ENCODE results near the gene ACAP3. TPM values are rescaled to one million over a fixed set of nuclear protein-coding genes. Genes with fewer than 3 reads are reported as not detected.

The ACAP3 gene
- total RNA-seq, 1 experiment from 2014 or later = 20.0 TPM

DNA sequence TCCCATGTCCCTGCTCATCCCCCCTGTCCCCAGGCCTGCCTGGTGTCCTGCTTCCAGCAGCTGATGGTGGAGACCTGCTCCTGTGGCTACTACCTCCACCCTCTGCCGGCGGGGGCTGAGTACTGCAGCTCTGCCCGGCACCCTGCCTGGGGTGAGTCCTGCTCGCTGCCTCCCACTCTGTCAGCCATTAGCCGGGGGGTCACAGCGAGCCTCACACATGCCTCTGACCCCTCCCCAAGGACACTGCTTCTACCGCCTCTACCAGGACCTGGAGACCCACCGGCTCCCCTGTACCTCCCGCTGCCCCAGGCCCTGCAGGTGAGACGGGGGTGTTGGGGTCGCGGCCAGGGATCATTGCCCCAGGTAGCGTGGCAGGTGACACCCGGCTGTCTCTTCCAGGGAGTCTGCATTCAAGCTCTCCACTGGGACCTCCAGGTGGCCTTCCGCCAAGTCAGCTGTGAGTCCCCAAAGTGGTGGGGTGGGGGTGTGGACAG is 17.4 kb downstream of the ACAP3 start:
- Histone ChIP-seq H3K36me3 (no peaks in the 10 kb centered on the region), H3K27me3 (no peaks in the 10 kb centered on the region), H3K4me3 (no peak overlapping the region), H3K9me3 (no peaks in the 10 kb centered on the region)
- DNase-seq = peak; percentile 62

DNA sequence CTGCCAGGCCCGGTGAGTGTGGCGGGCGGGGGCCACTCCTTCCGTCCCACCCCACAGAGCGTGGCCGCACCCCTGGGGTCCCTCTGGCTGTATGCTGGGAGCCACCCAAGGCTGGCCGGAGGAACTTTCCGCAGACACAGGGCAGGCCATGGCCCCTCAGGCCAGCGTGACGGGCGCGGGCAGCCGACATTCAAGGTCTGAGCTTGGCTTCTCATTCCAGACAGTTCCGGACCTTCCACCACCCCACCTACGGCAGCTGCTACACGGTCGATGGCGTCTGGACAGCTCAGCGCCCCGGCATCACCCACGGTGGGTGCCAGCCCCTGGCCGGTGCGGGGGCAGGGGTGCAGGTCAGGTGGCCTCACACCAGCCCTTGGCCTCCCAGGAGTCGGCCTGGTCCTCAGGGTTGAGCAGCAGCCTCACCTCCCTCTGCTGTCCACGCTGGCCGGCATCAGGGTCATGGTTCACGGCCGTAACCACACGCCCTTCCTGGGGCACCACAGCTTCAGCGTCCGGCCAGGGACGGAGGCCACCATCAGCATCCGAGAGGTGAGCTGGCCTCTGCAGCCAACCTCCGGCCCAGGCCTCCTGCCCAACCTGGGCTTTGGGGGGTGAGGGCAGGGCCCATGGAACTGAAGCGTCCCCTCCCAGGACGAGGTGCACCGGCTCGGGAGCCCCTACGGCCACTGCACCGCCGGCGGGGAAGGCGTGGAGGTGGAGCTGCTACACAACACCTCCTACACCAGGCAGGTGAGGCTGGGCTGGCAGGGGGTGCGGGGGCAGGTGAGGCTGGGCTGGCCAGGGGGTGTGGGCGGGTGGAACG is 20.2 kb downstream of the ACAP3 start:
- no peak overlapping the region for H3K4me3 ChIP-seq
- no peaks in the 10 kb centered on the region for H3K36me3 ChIP-seq
- H3K27me3 ChIP-seq = no peaks in the 10 kb centered on the region

DNA sequence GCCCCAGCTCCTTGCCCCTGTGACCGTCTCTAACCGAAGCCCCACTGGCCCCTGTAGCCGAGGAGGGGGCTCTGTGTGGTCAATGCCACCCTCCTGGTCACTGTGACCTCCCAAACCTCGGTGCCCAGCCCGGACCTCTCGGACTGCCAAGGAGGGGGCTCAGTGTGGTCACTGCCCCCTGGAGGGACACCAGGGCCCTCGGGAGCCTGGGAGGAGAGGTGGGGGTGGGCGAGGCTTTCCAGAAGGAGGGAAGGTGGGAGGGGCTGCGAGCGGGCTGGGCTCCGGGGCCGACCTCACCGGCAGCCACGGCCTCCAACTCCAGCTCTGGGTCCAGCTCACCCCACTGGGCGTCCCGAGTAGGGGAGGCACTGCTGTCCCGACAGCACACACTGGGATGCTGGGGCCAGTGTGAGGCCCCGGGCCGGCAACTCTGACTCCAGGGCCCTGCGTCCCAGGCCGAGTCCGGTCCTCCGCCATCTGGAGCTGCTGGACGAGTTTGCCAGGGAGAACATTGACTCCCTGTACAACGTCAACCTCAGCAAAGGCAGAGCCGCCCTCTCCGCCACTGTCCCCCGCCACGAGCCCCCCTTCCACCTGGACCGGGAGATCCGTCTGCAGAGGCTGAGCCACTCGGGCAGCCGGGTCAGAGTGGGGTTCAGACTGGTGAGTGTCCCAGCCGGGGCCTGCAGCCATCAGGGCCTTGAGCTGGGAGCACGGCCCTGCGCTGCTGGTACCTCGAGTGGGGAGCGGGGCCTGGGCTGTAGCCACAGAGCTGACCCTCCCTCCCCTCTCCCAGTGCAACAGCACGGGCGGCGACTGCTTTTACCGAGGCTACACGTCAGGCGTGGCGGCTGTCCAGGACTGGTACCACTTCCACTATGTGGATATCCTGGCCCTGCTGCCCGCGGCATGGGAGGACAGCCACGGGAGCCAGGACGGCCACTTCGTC is 21.1 kb downstream of the ACAP3 start:
- Histone ChIP-seq H3K4me3 (no peak overlapping the region), H3K27me3 (no peaks in the 10 kb centered on the region), H3K9me3 (no peaks in the 10 kb centered on the region), H3K36me3 (no peaks in the 10 kb centered on the region)
- no peak for DNase-seq

More for the DNA sequence above, 20.2 kb downstream of the ACAP3 start:
- H3K9me3 ChIP-seq = no peaks in the 10 kb centered on the region
- no peak for DNase-seq

DNA sequence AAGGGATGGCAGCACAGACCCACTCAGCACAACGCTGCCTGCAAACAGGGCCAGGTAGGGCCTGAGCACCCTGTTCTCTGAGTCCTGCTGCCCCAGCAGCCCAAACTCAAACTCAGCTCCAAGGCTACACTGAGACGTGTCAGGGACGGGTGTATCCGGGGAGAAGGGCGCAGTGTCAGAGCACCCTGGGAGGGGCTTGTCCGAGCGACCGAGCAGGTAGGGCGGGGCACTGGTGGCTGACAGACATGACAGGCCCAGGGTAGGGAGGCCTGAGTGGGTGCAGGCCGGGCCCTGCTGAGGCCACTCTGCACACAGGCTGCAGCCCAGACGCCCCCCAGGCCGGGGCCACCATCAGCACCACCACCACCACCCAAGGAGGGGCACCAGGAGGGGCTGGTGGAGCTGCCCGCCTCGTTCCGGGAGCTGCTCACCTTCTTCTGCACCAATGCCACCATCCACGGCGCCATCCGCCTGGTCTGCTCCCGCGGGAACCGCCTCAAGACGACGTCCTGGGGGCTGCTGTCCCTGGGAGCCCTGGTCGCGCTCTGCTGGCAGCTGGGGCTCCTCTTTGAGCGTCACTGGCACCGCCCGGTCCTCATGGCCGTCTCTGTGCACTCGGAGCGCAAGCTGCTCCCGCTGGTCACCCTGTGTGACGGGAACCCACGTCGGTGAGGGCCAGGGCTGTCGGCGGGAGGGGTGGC is 22.0 kb downstream of the ACAP3 start:
- no peak for DNase-seq
- no peak overlapping the region for H3K4me3 ChIP-seq
- no peaks in the 10 kb centered on the region for H3K9me3 ChIP-seq
- no peaks in the 10 kb centered on the region for H3K27me3 ChIP-seq
- H3K36me3 ChIP-seq = no peaks in the 10 kb centered on the region

DNA sequence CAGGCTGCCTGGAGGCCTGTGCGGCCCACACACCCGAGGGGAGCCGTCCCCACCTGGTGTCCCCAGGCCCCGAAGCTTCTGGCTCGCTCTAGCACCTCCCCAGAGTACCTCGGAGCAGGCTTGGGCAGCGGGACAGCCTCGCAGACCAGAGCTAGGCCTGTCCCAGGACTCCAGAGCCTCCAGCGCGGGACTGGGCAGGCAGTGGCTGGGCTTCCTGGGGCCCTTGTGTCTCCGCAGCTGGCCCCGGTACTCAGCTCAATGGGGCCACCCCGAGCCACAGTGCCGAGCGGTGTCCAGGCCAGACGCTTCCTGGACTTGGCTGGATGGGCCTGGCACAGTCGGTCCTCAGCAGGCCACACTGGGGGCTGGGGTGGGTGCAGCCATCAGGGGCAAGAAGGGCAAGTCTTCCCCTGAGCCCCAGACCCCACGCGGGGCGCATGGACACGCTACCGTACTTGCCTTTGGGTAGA is 22.6 kb downstream of the ACAP3 start:
- H3K27me3 ChIP-seq = no peaks in the 10 kb centered on the region

DNA sequence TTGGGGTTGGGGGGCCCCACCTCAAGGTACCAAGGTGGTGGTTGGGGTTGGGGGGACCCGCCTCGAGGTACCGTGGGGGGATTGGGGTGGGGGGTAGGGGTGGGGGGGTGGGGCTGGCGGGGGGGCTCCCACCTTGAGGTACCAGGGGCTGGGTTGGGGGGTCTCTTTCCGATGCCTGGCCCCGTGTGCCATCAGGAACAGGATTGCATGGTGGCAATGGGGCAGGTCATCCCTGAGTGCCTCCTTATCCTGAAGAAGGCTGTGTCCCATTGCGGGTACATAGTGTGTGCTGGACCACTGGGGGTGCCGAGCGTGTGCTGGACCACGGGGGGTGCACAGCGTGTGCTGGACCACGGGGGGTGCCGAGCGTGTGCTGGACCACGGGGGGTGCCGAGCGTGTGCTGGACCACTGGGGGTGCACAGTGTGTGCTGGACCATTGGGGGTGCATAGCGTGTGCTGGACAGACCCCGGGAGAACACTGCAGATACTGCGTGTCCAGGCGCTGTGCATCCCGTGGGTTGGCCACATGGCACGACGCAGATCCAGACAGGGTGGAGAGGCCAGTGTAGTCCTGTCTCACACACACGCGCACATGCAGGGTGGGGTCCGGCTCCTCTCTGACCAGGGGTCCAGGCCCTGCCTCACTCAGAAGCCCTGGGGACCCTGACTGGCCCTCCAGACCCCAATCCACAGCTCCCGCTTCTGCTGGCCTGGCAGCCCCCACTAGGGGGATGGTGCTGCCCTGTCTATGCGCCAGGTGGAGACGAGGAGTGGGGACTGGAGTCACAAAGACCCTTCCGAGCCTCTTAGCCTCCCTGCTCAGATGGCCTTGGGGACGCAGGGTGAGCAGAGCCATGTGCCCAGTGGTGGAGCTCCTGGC is 23.3 kb downstream of the ACAP3 start:
- Histone ChIP-seq H3K4me3 (no peak overlapping the region), H3K27me3 (no peaks in the 10 kb centered on the region), H3K9me3 (no peaks in the 10 kb centered on the region), H3K36me3 (no peaks in the 10 kb centered on the region)
- no peak for DNase-seq

More for the DNA sequence above, 22.6 kb downstream of the ACAP3 start:
- no peak for DNase-seq
- Histone ChIP-seq H3K36me3 (no peaks in the 10 kb centered on the region), H3K9me3 (no peaks in the 10 kb centered on the region), H3K4me3 (no peak overlapping the region)

DNA sequence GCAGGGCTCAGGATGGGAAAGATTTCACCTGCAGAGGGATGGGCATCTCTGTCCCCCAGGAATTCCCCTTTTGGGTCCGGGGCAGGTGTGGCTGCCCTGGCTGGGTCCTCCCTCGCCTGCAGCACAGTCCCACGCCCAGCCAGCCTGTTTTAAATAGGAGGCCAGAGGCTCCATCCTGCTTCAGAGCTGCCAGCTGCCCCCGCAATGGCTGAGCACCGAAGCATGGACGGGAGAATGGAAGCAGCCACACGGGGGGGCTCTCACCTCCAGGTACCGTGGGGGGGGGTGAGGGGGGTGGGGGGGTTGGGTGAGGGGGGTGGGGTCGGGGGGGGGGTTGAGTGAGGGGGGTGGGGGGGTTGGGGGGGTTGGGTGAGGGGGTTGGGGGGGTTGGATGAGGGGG is 23.9 kb downstream of the ACAP3 start:
- no peaks in the 10 kb centered on the region for H3K9me3 ChIP-seq
- no peak overlapping the region for H3K4me3 ChIP-seq
- DNase-seq = peak; percentile 49
- H3K36me3 ChIP-seq = no peaks in the 10 kb centered on the region
- no peaks in the 10 kb centered on the region for H3K27me3 ChIP-seq

DNA sequence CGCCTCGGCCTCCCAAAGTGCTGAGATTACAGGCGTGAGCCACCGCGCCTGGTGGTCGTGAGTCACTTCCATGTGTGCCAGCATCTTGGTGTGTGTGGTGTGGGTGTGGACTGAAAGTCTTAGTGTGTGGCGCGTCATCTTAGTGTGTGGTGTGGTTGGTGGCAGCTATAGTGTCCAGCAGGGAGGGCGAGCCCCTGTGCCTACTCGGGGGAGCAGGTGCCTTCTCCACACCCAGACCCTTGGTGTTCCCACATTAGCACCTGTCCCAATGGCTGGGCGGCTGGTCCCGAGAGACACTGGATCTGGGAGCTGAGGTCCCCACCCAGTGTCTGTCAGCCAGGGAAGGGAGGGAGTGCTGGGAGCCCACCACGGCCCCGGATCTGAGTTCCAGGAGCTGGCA is 24.7 kb downstream of the ACAP3 start:
- H3K27me3 ChIP-seq = no peaks in the 10 kb centered on the region
- H3K9me3 ChIP-seq = no peaks in the 10 kb centered on the region
- no peak overlapping the region for H3K4me3 ChIP-seq
- H3K36me3 ChIP-seq = no peaks in the 10 kb centered on the region
- peak; percentile 65 for DNase-seq

DNA sequence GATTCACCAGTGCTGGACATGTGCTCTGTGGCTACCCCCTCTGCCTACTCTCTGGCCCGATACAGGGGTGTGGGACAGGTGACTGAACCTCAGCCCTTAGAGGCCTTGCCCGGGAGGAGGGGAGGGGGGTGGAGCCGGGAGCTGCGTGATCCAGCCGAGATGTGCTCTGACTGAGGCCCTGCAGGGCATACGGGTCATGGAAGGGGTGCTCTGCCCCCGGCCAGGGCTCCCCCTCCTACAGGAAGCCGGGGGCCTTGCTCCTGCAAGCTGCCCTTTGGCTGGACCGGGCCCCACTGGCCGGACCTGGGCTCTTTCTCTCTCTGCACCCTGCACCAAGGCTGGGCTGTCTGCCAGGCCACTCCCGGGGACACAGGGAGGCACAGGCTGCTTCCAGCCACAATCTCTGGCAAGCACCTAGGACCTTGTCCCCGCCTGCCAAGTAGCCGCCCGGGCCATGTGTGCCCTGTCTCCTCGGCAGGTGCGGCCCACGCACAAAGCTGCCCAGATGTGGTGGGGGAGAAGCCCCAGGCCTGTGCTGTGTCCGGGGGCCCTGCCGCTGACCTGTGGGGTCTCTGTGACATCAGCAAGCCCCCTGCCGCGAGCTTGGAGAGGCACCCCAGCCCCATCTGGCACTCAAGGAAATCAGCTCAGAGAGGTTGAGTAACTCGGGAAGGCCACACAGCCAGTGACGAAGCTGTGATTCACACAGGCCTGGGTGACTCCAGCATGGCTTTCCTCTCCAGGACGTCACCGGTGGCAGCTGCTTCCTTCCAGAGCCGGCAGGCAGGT is 26.0 kb downstream of the ACAP3 start:
- Histone ChIP-seq H3K4me3 (no peak overlapping the region), H3K9me3 (no peaks in the 10 kb centered on the region), H3K27me3 (no peaks in the 10 kb centered on the region), H3K36me3 (no peaks in the 10 kb centered on the region)
- DNase-seq = peak; percentile 64

DNA sequence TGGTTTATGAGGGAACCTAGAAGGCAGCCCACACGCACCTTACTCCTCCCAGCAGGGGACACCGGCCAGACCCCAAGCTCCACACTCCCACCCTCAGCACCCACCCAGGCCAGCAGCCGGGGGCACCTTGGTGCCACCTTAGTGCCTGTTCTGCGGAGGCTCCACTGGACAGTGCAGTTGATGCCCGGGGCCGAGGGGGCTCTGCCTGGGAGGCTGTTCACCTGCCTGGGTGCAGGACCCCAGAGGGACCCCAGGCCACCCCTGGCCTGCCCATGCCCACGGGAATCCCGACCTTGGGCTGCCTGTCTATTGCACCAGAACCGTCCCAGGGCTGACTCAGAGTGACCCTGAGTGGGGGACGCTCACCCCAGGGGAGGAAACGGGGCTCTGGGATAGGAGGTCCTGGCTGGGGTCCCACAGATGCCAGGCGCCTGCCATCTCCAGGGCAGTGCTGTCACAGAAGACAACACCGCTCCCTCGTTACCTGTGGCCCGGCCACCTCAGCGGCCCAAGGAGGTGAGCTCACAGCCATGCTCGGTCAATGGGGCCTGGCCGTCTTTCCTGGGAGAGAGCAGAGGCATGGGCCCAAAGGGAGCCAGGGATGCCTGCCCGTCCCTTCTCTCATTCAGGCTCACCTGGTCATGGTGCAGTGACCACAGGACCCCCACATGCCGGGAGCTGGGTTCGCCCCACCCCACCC is 26.8 kb downstream of the ACAP3 start:
- no peaks in the 10 kb centered on the region for H3K27me3 ChIP-seq
- DNase-seq = no peak
- H3K9me3 ChIP-seq = no peaks in the 10 kb centered on the region
- H3K4me3 ChIP-seq = no peak overlapping the region
- H3K36me3 ChIP-seq = no peaks in the 10 kb centered on the region

DNA sequence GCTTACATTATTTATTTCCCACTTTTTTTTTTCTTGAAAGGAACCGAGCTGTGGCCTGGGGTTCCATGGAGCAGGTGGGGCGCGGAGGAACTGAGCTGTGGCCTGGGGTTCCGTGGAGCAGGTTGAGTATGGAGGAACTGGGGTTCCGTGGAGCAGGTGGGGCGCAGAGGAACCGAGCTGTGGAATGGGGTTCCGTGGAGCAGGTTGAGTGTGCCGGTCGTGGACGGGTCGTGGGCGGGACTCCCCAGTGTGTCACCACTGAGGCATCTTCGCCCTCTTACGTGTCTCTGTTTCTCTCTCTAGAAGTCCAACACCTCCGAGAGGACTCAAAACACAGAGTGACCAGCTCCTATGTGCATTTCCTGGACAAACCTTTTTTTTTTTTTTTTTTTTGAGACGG is 28.7 kb downstream of the ACAP3 start:
- DNase-seq = no peak
- H3K9me3 ChIP-seq = no peaks in the 10 kb centered on the region
- no peak overlapping the region for H3K4me3 ChIP-seq
- H3K36me3 ChIP-seq = no peaks in the 10 kb centered on the region
- H3K27me3 ChIP-seq = no peaks in the 10 kb centered on the region

DNA sequence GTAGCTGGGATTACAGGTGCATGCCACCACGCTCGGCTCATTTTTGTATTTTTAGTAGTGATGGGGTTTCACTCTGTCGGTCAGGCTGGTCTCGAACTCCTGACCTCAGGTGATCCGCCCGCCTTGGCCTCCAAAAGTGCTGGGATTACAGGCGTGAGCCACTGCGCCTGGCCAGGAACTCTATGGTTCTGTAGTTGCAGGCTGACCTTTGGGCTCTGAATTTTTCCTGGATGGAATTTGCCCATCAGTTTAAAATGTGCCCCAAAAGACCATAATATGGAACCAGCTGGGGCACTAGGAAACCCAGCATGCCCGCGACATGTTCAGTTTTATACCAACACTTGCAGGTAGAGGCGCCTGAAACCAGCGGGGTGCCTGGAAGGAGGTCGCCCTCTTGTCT is 29.1 kb downstream of the ACAP3 start:
- no peaks in the 10 kb centered on the region for H3K36me3 ChIP-seq
- no peaks in the 10 kb centered on the region for H3K27me3 ChIP-seq
- DNase-seq = no peak
- no peak overlapping the region for H3K4me3 ChIP-seq
- H3K9me3 ChIP-seq = no peaks in the 10 kb centered on the region

DNA sequence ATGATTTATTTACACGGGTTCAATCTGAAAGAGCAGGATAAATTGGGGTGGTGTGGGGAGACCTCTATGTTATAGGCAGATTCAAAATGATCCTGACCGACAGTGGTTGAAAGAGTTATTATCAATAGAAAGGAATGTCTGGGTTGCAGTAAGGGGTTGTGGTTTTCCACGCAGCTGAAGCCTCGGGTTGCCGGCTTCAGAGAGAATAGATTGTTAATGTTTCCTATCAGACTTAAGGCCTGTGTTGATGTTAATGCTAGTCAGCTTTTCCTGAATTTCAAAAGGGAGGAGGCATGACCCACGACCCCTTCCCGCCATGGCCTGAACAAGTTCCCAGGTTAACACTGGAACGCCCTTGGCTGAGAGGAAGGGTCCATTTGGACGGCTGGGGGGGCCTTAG is 31.9 kb downstream of the ACAP3 start:
- Histone ChIP-seq H3K9me3 (no peaks in the 10 kb centered on the region), H3K36me3 (peaks cover 20% of the 10 kb centered on the region), H3K27me3 (no peaks in the 10 kb centered on the region), H3K4me3 (no peak overlapping the region)
- DNase-seq = no peak

DNA sequence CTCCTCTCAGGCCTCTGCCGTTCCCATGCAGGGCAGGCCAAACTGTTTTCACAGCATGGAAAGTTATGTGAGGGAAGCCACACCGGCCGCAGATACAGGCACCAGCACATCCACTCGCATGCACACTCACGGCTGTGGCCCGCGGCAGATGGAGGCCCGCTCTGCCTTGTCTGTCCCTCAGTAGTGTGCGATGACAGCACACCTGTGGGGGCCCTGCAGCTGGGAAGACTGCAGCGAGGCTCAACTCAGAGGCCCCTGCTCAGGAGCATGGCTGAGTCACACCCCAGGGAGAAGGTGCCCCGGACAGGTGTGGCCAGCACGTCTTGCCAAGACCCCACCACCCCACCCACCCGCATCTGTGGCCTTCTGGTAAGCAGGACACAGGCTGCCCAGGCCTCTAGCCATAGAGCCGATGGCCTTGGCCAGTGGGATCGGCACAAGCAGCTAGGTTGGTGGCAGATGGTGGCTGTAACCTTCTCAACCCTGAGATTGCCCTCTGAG is 32.7 kb downstream of the ACAP3 start:
- no peak for DNase-seq
- Histone ChIP-seq H3K4me3 (no peak overlapping the region; the same call in 1 of the 2 replicates), H3K36me3 (peaks cover 27% of the 10 kb centered on the region), H3K9me3 (no peaks in the 10 kb centered on the region), H3K27me3 (no peaks in the 10 kb centered on the region)
